H9 (cell line): ENCODE data around the gene RAD50. TPM values are rescaled to one million over a fixed set of nuclear protein-coding genes. Genes with fewer than 3 reads are reported as not detected.

Experiments used
- DNase-seq: peaks from one replicate; pipeline ENCODE4 v3.0.0-alpha.2; 2017
- H2AFZ ChIP-seq: one replicate; pipeline ENCODE4 v1.6.1; 2013; ENCODE audit warnings: mild to moderate bottlenecking, low read length, control low read depth, moderate library complexity
- H2AK5ac ChIP-seq: 2 replicates; pipeline ENCODE4 v1.6.1; 2013; ENCODE audit warnings: low read length, control low read depth, mixed read lengths; ENCODE audit not compliant: insufficient read length
- H2BK120ac ChIP-seq: one replicate; pipeline ENCODE4 v1.6.1; 2013; ENCODE audit warnings: low read depth, mild to moderate bottlenecking, low read length, control low read depth, inconsistent platforms; ENCODE audit not compliant: poor library complexity, severe bottlenecking
- H2BK12ac ChIP-seq: 2 replicates; pipeline ENCODE4 v1.6.1; 2013; ENCODE audit warnings: low read length, control low read depth, mixed read lengths, low read depth; ENCODE audit not compliant: insufficient read length
- H2BK15ac ChIP-seq: 2 replicates; pipeline ENCODE4 v1.6.1; 2013; ENCODE audit warnings: low read depth, low read length, control low read depth
- H2BK20ac ChIP-seq: one replicate; pipeline ENCODE4 v1.6.1; 2013; ENCODE audit warnings: low read depth, mild to moderate bottlenecking, low read length, control low read depth, inconsistent platforms; ENCODE audit not compliant: poor library complexity, severe bottlenecking
- H2BK5ac ChIP-seq: 2 replicates; pipeline ENCODE4 v1.6.1; 2013; ENCODE audit warnings: low read length, control low read depth, mixed read lengths; ENCODE audit not compliant: insufficient read length
- H3K14ac ChIP-seq: 2 replicates; pipeline ENCODE4 v1.6.1; 2013; ENCODE audit warnings: low read length, control low read depth; ENCODE audit not compliant: insufficient read depth
- H3K18ac ChIP-seq: 2 replicates; pipeline ENCODE4 v1.6.1; 2013; ENCODE audit warnings: low read depth, mild to moderate bottlenecking, mixed read lengths, low read length, control low read depth; ENCODE audit not compliant: insufficient read length
- H3K23ac ChIP-seq: 2 replicates; pipeline ENCODE4 v1.6.1; 2013; ENCODE audit warnings: low read length, control low read depth, mixed read lengths, low read depth; ENCODE audit not compliant: insufficient read length
- H3K23me2 ChIP-seq: 2 replicates; pipeline ENCODE4 v1.6.1; 2013; ENCODE audit warnings: low read depth, mild to moderate bottlenecking, mixed read lengths, low read length, control low read depth; ENCODE audit not compliant: insufficient read length, poor library complexity, severe bottlenecking
- H3K27ac ChIP-seq: 2 replicates; pipeline ENCODE4 v1.5.1; 2013; ENCODE audit warnings: low read length, control low read depth, mixed read lengths, low read depth; ENCODE audit not compliant: insufficient read length
- H3K27me3 ChIP-seq: 2 replicates; pipeline ENCODE4 v1.6.1; 2013; ENCODE audit warnings: low read length, control low read depth, inconsistent platforms; ENCODE audit not compliant: insufficient read depth
- H3K4ac ChIP-seq: 2 replicates; pipeline ENCODE4 v1.6.1; 2013; ENCODE audit warnings: low read depth, mild to moderate bottlenecking, control low read depth, inconsistent platforms, low read length, moderate library complexity
- H3K4me1 ChIP-seq: 2 replicates; pipeline ENCODE4 v1.6.1; 2013; ENCODE audit warnings: low read length, control low read depth, inconsistent platforms; ENCODE audit not compliant: insufficient read depth
- H3K4me2 ChIP-seq: 2 replicates; pipeline ENCODE4 v1.6.1; 2013; ENCODE audit warnings: low read length, control low read depth, mixed read lengths; ENCODE audit not compliant: insufficient read length, insufficient read depth
- H3K56ac ChIP-seq: 2 replicates; pipeline ENCODE4 v1.6.1; 2013; ENCODE audit warnings: low read depth, mild to moderate bottlenecking, mixed read lengths, low read length, control low read depth; ENCODE audit not compliant: insufficient read length
- H3K79me1 ChIP-seq: 2 replicates; pipeline ENCODE4 v1.6.1; 2013; ENCODE audit warnings: low read depth, mild to moderate bottlenecking, moderate library complexity, low read length, control low read depth, inconsistent platforms; ENCODE audit not compliant: insufficient read depth, poor library complexity, severe bottlenecking
- H3K79me2 ChIP-seq: 2 replicates; pipeline ENCODE4 v1.6.1; 2013; ENCODE audit warnings: low read length, control low read depth, inconsistent platforms; ENCODE audit not compliant: insufficient read depth
- H3K9ac ChIP-seq: 2 replicates; pipeline ENCODE4 v1.6.1; 2013; ENCODE audit warnings: low read length, control low read depth, mixed read lengths; ENCODE audit not compliant: insufficient read length; ENCODE audit errors: extremely low read depth
- H3K9me3 ChIP-seq: one replicate; pipeline ENCODE4 v1.6.1; 2013; ENCODE audit warnings: low read depth, low read length, inconsistent platforms; ENCODE audit not compliant: control insufficient read depth
- H3T11ph ChIP-seq: one replicate; pipeline ENCODE4 v1.6.1; 2013; ENCODE audit warnings: mild to moderate bottlenecking, low read length, control low read depth, inconsistent platforms
- H4K20me1 ChIP-seq: one replicate; pipeline ENCODE4 v1.6.1; 2013; ENCODE audit not compliant: control insufficient read depth, insufficient read length, insufficient read depth
- H4K5ac ChIP-seq: 2 replicates; pipeline ENCODE4 v1.6.1; 2013; ENCODE audit warnings: low read depth, mild to moderate bottlenecking, mixed read lengths, low read length, control low read depth; ENCODE audit not compliant: insufficient read length
- H4K8ac ChIP-seq: replicated peaks from 2 replicates; pipeline ENCODE4 v1.6.1; 2013; ENCODE audit warnings: low read length, control low read depth, mixed read lengths, low read depth; ENCODE audit not compliant: insufficient read length
- H4K91ac ChIP-seq: 2 replicates; pipeline ENCODE4 v1.6.1; 2013; ENCODE audit warnings: low read depth, mild to moderate bottlenecking, moderate library complexity, mixed read lengths, low read length, control low read depth; ENCODE audit not compliant: insufficient read length
- H3K27ac Mint-ChIP-seq, 3 experiments: 2 replicates in 2 of 3; 3 replicates in 1 of 3; pipeline ENCODE4 v1.8.0; 2020 to 2021; ENCODE audit warnings: mixed read lengths in 3 of 3, mild to moderate bottlenecking in 1 of 3, moderate library complexity in 1 of 3
- H3K27me3 Mint-ChIP-seq: 2 replicates; pipeline ENCODE4 v1.8.0; 2021; ENCODE audit warnings: low read depth, mild to moderate bottlenecking, moderate library complexity, mixed read lengths
- H3K36me3 Mint-ChIP-seq, 3 experiments: 2 replicates in 2 of 3; 3 replicates in 1 of 3; pipeline ENCODE4 v1.8.0; 2020 to 2021; ENCODE audit warnings: low read depth in 3 of 3, mixed read lengths in 3 of 3; ENCODE audit not compliant: insufficient read depth in 1 of 3
- H3K4me1 Mint-ChIP-seq, 2 experiments: 2 replicates each; pipeline ENCODE4 v1.8.0; 2020; ENCODE audit warnings: mixed read lengths in 2 of 2
- H3K4me3 Mint-ChIP-seq, 2 experiments: 2 replicates in 1 of 2; 3 replicates in 1 of 2; pipeline ENCODE4 v1.8.0; 2020 to 2021; ENCODE audit warnings: mild to moderate bottlenecking in 2 of 2, mixed read lengths in 2 of 2, moderate library complexity in 1 of 2
- H3K9me3 Mint-ChIP-seq, 2 experiments: 2 replicates in 1 of 2; 3 replicates in 1 of 2; pipeline ENCODE4 v1.8.0; 2020; ENCODE audit warnings: mild to moderate bottlenecking in 2 of 2, mixed read lengths in 2 of 2, moderate library complexity in 1 of 2
- CTCF ChIP-seq: fragments of 200-600 bp; sonication (generic); conservative IDR thresholded peaks from 3 replicates; pipeline ENCODE4 v1.8.0; 2021; ENCODE audit warnings: antibody characterized with exemption, mild to moderate bottlenecking
- WGBS: extraction: QIAGEN DNeasy Blood & Tissue Kit; methylation state at CpG from one replicate; pipeline ENCODE4 v1.1.7; 2013; ENCODE audit warnings: missing lambda C conversion rate, low lambda C conversion rate, mixed read lengths; ENCODE audit not compliant: insufficient read length; ENCODE audit errors: extremely low coverage; 5-methylcytosine and 5-hydroxymethylcytosine counted together
- total RNA-seq: library from RNA; stranded (reverse); gene quantifications from 2 replicates; pipeline ENCODE4 v1.2.1, GENCODE V29; 2021

The RAD50 gene
- total RNA-seq, 1 experiment from 2014 or later = 46.1 TPM

GRCh38 chr5:132612846-132613245, 56.1 kb downstream of the RAD50 start:
- H3K4me1 Mint-ChIP-seq = no peaks in the 10 kb centered on the region
- H2AK5ac ChIP-seq = no peak overlapping the region
- no peak for DNase-seq
- H4K20me1 ChIP-seq = no peaks in the 10 kb centered on the region
- no peak overlapping the region for H2AFZ ChIP-seq
- H2BK12ac ChIP-seq = no peak overlapping the region
- no peak overlapping the region for H3T11ph ChIP-seq
- H3K4ac ChIP-seq = no peak overlapping the region
- H3K9ac ChIP-seq = no peak overlapping the region
- peaks cover 16 to 55% (median 52%) of the 10 kb centered on the region in 3 experiments; a peak in 6 of 7 replicates for H3K36me3 Mint-ChIP-seq
- H3K9me3 Mint-ChIP-seq = peaks cover 2 to 10% of the 10 kb centered on the region in 2 experiments; a peak in 3 of 5 replicates
- no peak overlapping the region for H3K23ac ChIP-seq
- no peaks in the 10 kb centered on the region for H3K79me2 ChIP-seq
- WGBS = no CpG with 5 or more reads among the region's 1 CpG
- no peak overlapping the region for H2BK120ac ChIP-seq
- no peaks in the 10 kb centered on the region for H3K9me3 ChIP-seq
- no peak overlapping the region for H3K27ac ChIP-seq
- no peak overlapping the region for H2BK15ac ChIP-seq
- H3K18ac ChIP-seq = no peak overlapping the region
- no peaks in the 10 kb centered on the region for H3K23me2 ChIP-seq
- no peaks in the 10 kb centered on the region for H3K27me3 ChIP-seq
- no peak for TF ChIP-seq CTCF
- no peak overlapping the region for H4K5ac ChIP-seq
- no peak overlapping the region for H4K8ac ChIP-seq
- H3K27me3 Mint-ChIP-seq = no peaks in the 10 kb centered on the region
- H3K4me1 ChIP-seq = no peaks in the 10 kb centered on the region
- H2BK20ac ChIP-seq = no peak overlapping the region
- H3K14ac ChIP-seq = no peak overlapping the region
- no peak overlapping the region for H4K91ac ChIP-seq
- H3K79me1 ChIP-seq = no peaks in the 10 kb centered on the region
- no peak overlapping the region for H3K56ac ChIP-seq
- H3K4me3 Mint-ChIP-seq = no peak overlapping the region
- no peak overlapping the region for H3K27ac Mint-ChIP-seq
- no peak overlapping the region for H3K4me2 ChIP-seq
- no peak overlapping the region for H2BK5ac ChIP-seq
